Mesenchymal stem cell (in vitro differentiated cells and primary cell): ENCODE results near the gene NR5A2.

Source experiments
- DNase-seq: peaks from one replicate; pipeline ENCODE4 v3.0.0-alpha.2; 2013
- H2AFZ ChIP-seq: one replicate; pipeline ENCODE4 v1.6.1; 2013; ENCODE audit warnings: low read depth, mild to moderate bottlenecking, control low read depth, inconsistent platforms, low read length, moderate library complexity
- H2AK5ac ChIP-seq: 2 replicates; pipeline ENCODE4 v1.6.1; 2013; ENCODE audit warnings: low read length, moderate library complexity, mild to moderate bottlenecking, inconsistent platforms; ENCODE audit not compliant: severe bottlenecking
- H2BK120ac ChIP-seq: one replicate; pipeline ENCODE4 v1.6.1; 2013; ENCODE audit warnings: low read depth, mild to moderate bottlenecking, inconsistent platforms, low read length, moderate library complexity
- H2BK12ac ChIP-seq, 2 experiments: one replicate each; pipeline ENCODE4 v1.6.1; 2013; ENCODE audit warnings: inconsistent platforms in 2 of 2, low read length in 2 of 2, mild to moderate bottlenecking in 2 of 2, moderate library complexity in 2 of 2, control low read depth in 1 of 2
- H2BK15ac ChIP-seq: one replicate; pipeline ENCODE4 v1.6.1; 2013; ENCODE audit warnings: mild to moderate bottlenecking, low read depth, inconsistent platforms; ENCODE audit not compliant: poor library complexity, severe bottlenecking
- H2BK5ac ChIP-seq: 2 replicates; pipeline ENCODE4 v1.6.1; 2013; ENCODE audit warnings: low read depth, mild to moderate bottlenecking, low read length, control low read depth, inconsistent platforms; ENCODE audit not compliant: poor library complexity, severe bottlenecking
- H3K14ac ChIP-seq, 2 experiments: one replicate each; pipeline ENCODE4 v1.6.1; 2013; ENCODE audit warnings: inconsistent platforms in 2 of 2, low read length in 2 of 2, control low read depth in 1 of 2, mild to moderate bottlenecking in 1 of 2, moderate library complexity in 1 of 2
- H3K18ac ChIP-seq, 2 experiments: one replicate each; pipeline ENCODE4 v1.6.1; 2013; ENCODE audit warnings: inconsistent platforms in 2 of 2, low read length in 2 of 2, control low read depth in 1 of 2, low read depth in 1 of 2, mild to moderate bottlenecking in 1 of 2
- H3K23ac ChIP-seq, 2 experiments: one replicate each; pipeline ENCODE4 v1.6.1; 2013; ENCODE audit warnings: inconsistent platforms in 2 of 2, low read length in 2 of 2, mild to moderate bottlenecking in 2 of 2, moderate library complexity in 2 of 2, control low read depth in 1 of 2
- H3K27ac ChIP-seq: 2 replicates; pipeline ENCODE4 v1.5.1; 2013; ENCODE audit warnings: mild to moderate bottlenecking, moderate library complexity, low read length, control low read depth, inconsistent platforms; ENCODE audit not compliant: poor library complexity, severe bottlenecking
- H3K27me3 ChIP-seq, 2 experiments: 2 replicates each; pipeline versions ENCODE4 v1.6.1 to v1.7.0; 2013; ENCODE audit warnings: low read length in 2 of 2, mild to moderate bottlenecking in 2 of 2, moderate library complexity in 2 of 2, control low read depth in 1 of 2, inconsistent platforms in 1 of 2; ENCODE audit not compliant: control insufficient read depth in 1 of 2, insufficient read depth in 1 of 2
- H3K36me3 ChIP-seq, 2 experiments: 2 replicates each; pipeline versions ENCODE4 v1.6.1 to v1.7.0; 2013; ENCODE audit warnings: low read length in 2 of 2, control low read depth in 1 of 2, inconsistent platforms in 1 of 2, low read depth in 1 of 2, mild to moderate bottlenecking in 1 of 2; ENCODE audit not compliant: insufficient read depth in 2 of 2, control insufficient read depth in 1 of 2
- H3K4ac ChIP-seq, 2 experiments: one replicate each; pipeline ENCODE4 v1.6.1; 2013; ENCODE audit warnings: inconsistent platforms in 2 of 2, low read length in 2 of 2, mild to moderate bottlenecking in 2 of 2, moderate library complexity in 2 of 2, control low read depth in 1 of 2, low read depth in 1 of 2
- H3K4me1 ChIP-seq: 2 replicates; pipeline ENCODE4 v1.6.1; 2013; ENCODE audit warnings: low read depth, low read length, control low read depth; ENCODE audit not compliant: control insufficient read depth, insufficient read depth
- H3K4me2 ChIP-seq: 2 replicates; pipeline ENCODE4 v1.6.1; 2013; ENCODE audit warnings: low read length, mild to moderate bottlenecking, inconsistent platforms; ENCODE audit not compliant: poor library complexity, severe bottlenecking
- H3K4me3 ChIP-seq, 2 experiments: 2 replicates each; pipeline versions ENCODE4 v1.5.1 to v1.7.0; 2013; ENCODE audit warnings: low read length in 2 of 2, mild to moderate bottlenecking in 2 of 2, control low read depth in 1 of 2, low read depth in 1 of 2; ENCODE audit not compliant: insufficient read depth in 1 of 2
- H3K79me1 ChIP-seq: replicated peaks from 2 replicates; pipeline ENCODE4 v1.6.1; 2013; ENCODE audit warnings: mild to moderate bottlenecking, control low read depth, low read length, inconsistent platforms; ENCODE audit not compliant: poor library complexity, severe bottlenecking
- H3K9ac ChIP-seq: 2 replicates; pipeline ENCODE4 v1.7.0; 2013; ENCODE audit warnings: mild to moderate bottlenecking, low read length, moderate library complexity
- H3K9me3 ChIP-seq: 2 replicates; pipeline ENCODE4 v1.7.0; 2013; ENCODE audit warnings: mild to moderate bottlenecking, low read length; ENCODE audit not compliant: control insufficient read depth
- H4K8ac ChIP-seq: one replicate; pipeline ENCODE4 v1.6.1; 2013; ENCODE audit warnings: inconsistent platforms, mild to moderate bottlenecking, low read length, moderate library complexity
- H4K91ac ChIP-seq: one replicate; pipeline ENCODE4 v1.6.1; 2013; ENCODE audit warnings: mild to moderate bottlenecking, low read length, inconsistent platforms
- WGBS: methylation state at CpG from one replicate; pipeline ENCODE4 v1.1.7; 2013; ENCODE audit warnings: mixed read lengths; 5-methylcytosine and 5-hydroxymethylcytosine counted together

NR5A2 gene

DNA sequence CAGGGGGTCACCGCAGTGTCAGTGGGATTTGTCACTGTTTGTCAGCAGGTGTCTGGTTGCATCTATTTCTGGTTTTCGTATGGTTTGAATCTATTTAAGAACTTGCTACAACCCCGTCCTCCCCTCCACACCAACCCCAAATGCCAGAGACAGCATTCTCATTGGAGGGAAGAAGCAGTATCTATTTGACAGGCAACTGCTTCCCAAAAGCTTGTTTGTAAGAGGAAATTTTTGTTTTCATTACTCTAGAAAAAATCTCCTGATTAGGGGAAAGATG lies 54.4 kb downstream of the NR5A2 start:
- Histone ChIP-seq H2AFZ (no peak overlapping the region), H2BK120ac (no peak overlapping the region), H3K9me3 (no peaks in the 10 kb centered on the region), H4K91ac (no peak overlapping the region), H3K79me1 (no peaks in the 10 kb centered on the region), H3K4ac (no peak overlapping the region), H3K4me1 (no peaks in the 10 kb centered on the region), H3K14ac (no peak overlapping the region), H3K9ac (no peak overlapping the region), H3K27ac (no peak overlapping the region), H3K27me3 (no peaks in the 10 kb centered on the region), H3K4me2 (no peak overlapping the region), H3K18ac (no peak overlapping the region), H2BK5ac (no peak overlapping the region), H2BK15ac (no peak overlapping the region), H3K4me3 (no peak overlapping the region), H3K23ac (no peak overlapping the region), H3K36me3 (no peaks in the 10 kb centered on the region), H2AK5ac (no peak overlapping the region), H2BK12ac (no peak overlapping the region), H4K8ac (no peak overlapping the region)
- DNase-seq = no peak
- no CpG with 5 or more reads among the region's 3 CpGs for WGBS

DNA sequence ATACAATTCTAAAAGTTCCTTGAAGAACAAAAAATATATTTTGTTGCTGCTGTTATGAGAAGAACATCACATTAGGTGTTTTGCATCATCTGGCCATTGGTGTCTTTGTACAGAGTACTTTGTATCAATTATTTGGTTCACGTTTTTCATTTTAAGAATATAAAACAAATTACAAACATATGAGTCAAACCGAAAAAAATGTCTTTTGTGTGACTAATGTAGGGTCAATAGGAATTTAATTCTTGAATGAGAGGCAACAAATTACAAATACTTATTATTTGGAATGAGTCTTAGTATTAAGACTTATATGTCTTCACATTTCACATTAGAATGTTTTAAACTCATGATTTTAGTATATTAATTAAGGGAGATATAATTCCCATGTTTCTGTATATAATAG lies 54.8 kb downstream of the NR5A2 start:
- Histone ChIP-seq H2BK120ac (no peak overlapping the region), H3K4ac (no peak overlapping the region), H3K23ac (no peak overlapping the region), H4K8ac (no peak overlapping the region), H3K36me3 (no peaks in the 10 kb centered on the region), H4K91ac (no peak overlapping the region), H3K9me3 (no peaks in the 10 kb centered on the region), H3K27me3 (no peaks in the 10 kb centered on the region), H3K4me1 (no peaks in the 10 kb centered on the region), H2BK12ac (no peak overlapping the region), H3K14ac (no peak overlapping the region), H2AFZ (no peak overlapping the region), H3K18ac (no peak overlapping the region), H2BK5ac (no peak overlapping the region), H3K9ac (no peak overlapping the region), H3K4me3 (no peak overlapping the region), H3K27ac (no peak overlapping the region), H2BK15ac (no peak overlapping the region), H3K4me2 (no peak overlapping the region), H3K79me1 (no peaks in the 10 kb centered on the region), H2AK5ac (no peak overlapping the region)
- no peak for DNase-seq
- WGBS = no CpG with 5 or more reads among the region's 2 CpGs

DNA sequence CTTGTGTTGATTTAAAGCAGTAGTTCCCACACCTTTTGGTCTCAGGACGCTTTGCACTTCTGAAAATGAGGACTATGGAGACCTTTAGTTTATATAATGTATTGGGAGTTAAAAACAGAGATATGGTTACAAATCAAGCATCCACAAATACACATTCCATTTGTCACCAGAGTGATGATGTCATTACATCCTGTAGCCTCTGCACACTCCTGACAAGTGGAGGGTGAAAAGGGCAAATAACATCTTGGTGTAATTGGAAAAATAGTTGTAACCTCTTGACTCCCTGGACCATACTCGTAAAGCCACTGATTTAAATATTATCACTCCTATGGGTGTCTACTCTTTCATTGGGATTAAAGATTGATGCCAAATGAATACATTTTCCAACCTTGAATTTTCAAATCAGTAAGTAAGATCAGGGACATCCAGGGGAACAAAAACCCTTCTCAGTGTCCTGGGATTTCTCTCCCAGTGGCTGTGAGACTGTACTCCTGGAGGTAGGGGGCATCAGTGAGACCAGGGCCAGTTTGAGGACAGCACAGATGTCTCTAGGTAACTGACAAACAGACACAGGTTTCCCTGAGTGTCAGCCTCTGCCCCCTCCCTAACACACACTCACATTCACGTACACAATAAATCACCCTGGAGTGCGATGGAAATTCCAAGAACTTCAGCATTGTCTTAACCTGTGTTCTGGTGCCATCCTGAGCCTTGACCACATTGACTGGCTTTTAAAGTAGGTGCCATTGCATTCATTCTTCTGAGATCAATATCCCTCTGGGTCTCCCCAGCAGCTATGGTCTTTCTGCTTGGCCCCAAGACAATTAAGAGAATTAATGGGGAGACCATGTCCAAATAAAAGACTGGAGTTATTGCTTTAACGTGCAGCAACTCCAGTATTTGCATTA lies 63.0 kb downstream of the NR5A2 start:
- Histone ChIP-seq H3K36me3 (no peaks in the 10 kb centered on the region), H3K27ac (no peak overlapping the region), H3K4me3 (no peak overlapping the region), H3K9me3 (no peaks in the 10 kb centered on the region), H3K27me3 (peaks cover 0 to 12% of the 10 kb centered on the region in 2 experiments), H2AFZ (no peak overlapping the region), H3K4me2 (no peak overlapping the region), H3K79me1 (no peaks in the 10 kb centered on the region), H2BK120ac (no peak overlapping the region), H3K4me1 (no peaks in the 10 kb centered on the region), H3K14ac (no peak overlapping the region), H3K9ac (no peak overlapping the region), H2BK15ac (no peak overlapping the region), H3K18ac (no peak overlapping the region), H2BK12ac (no peak overlapping the region), H3K4ac (no peak overlapping the region), H2BK5ac (no peak overlapping the region), H4K91ac (no peak overlapping the region), H3K23ac (no peak overlapping the region), H2AK5ac (no peak overlapping the region), H4K8ac (no peak overlapping the region)
- peak; percentile 8 for DNase-seq
- 88% methylated on average over 3 of the region's 5 CpGs for whole genome bisulfite sequencing

DNA sequence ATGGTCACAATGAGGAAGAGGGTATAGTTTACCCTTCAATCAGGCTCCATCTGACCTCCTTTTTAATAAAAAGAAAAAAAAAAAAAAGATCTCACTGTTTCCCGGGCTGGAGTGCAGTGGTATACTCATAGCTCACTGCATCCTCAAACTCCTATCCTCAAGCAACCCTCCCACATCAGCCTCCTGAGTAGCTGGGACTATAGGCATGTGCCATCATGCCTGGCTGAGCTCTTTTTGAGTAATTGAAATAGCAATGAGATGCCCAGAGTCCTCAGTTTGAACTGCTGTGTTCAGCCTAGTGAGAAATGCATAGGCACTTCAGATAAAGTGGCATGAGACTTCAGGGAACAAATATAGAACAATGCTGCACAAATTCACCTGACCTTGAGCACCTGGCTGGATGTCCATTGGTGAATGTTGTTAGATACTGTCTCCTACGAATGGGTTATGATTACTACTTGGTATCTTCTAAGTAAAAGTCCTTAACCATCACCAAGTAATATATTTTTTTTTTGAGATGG lies 67.6 kb downstream of the NR5A2 start:
- H3K18ac ChIP-seq = no peak overlapping the region
- no peak overlapping the region for H2BK12ac ChIP-seq
- H3K79me1 ChIP-seq = no peaks in the 10 kb centered on the region
- no CpG with 5 or more reads among the region's 2 CpGs for WGBS
- H3K9me3 ChIP-seq = no peaks in the 10 kb centered on the region
- no peak overlapping the region for H3K4me2 ChIP-seq
- no peak overlapping the region for H2AFZ ChIP-seq
- H3K23ac ChIP-seq = no peak overlapping the region
- H2AK5ac ChIP-seq = no peak overlapping the region
- H3K4me3 ChIP-seq = no peak overlapping the region
- no peak overlapping the region for H3K14ac ChIP-seq
- no peaks in the 10 kb centered on the region for H3K4me1 ChIP-seq
- no peak overlapping the region for H4K8ac ChIP-seq
- H2BK120ac ChIP-seq = no peak overlapping the region
- H3K36me3 ChIP-seq = no peaks in the 10 kb centered on the region
- no peak overlapping the region for H2BK5ac ChIP-seq
- H3K27ac ChIP-seq = no peak overlapping the region
- no peak overlapping the region for H3K9ac ChIP-seq
- peaks cover 0 to 5% of the 10 kb centered on the region in 2 experiments for H3K27me3 ChIP-seq
- no peak overlapping the region for H4K91ac ChIP-seq
- no peak for DNase-seq
- H2BK15ac ChIP-seq = no peak overlapping the region
- H3K4ac ChIP-seq = no peak overlapping the region
